ENCODE data around the gene KDM2A.

Gene KDM2A

DNA sequence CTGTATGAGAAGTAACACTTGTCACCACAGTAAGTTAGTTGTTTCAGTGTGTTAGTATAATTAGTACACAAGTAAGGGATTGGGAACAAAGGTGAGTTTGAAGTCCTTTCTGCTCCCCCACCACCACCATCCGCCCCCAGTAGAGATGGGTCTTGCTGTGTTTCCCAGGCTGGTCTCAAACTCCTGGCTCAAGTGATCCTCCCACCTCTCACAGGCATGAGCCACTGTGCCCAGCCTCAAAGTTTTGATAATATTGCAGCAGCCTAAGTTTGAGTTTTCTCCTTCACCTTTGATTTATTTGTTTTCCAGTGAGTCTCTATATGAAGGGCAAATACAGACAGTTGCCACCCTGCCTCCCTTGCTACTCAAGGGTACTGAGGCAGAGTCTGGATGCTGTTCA lies 123.5 kb downstream of the KDM2A start:
- peak overlapping the region; percentile 96 for H3K9ac ChIP-seq (ENCODE audit: low read depth, low read length, poor library complexity, severe bottlenecking)

GRCh38 chr11:67243051-67243450 lies 124.0 kb downstream of the KDM2A start:
- Histone ChIP-seq H3K27me3 (ENCODE audit: insufficient read depth, low read length, poor library complexity, severe bottlenecking) (no peaks in the 10 kb centered on the region), H4K20me1 (ENCODE audit: insufficient read depth, low read length, poor library complexity, severe bottlenecking) (peaks cover 60% of the 10 kb centered on the region), H3K9me2 (replicated peaks; ENCODE audit: low read depth, low read length) (no peaks in the 10 kb centered on the region), H3K79me2 (ENCODE audit: insufficient read depth, low read length) (peaks cover 77% of the 10 kb centered on the region), H3K9ac (ENCODE audit: low read depth, low read length, poor library complexity, severe bottlenecking) (peak overlapping the region; percentile 96), H3K4me2 (ENCODE audit: low read depth, low read length, poor library complexity, severe bottlenecking) (peak overlapping the region; percentile 92), H2AFZ (ENCODE audit: low read length) (no peak overlapping the region), H3K4me1 (ENCODE audit: insufficient read depth, low read length, poor library complexity, severe bottlenecking) (peaks cover 45% of the 10 kb centered on the region), H3K9me3 (ENCODE audit: insufficient read depth, low read depth, low read length) (no peaks in the 10 kb centered on the region), H3K4me3 (ENCODE audit: low read length, poor library complexity, severe bottlenecking) (peak overlapping the region; percentile 91), H3K36me3 (ENCODE audit: insufficient read depth, low read length) (peaks cover 50% of the 10 kb centered on the region), H3F3A (ENCODE audit: low read depth) (no peaks in the 10 kb centered on the region)
- TF ChIP-seq EZH2phosphoT487 (IDR thresholded peaks at IDR 0.05; ENCODE audit: borderline replicate concordance): no peak
- TF ChIP-seq CTCF (conservative IDR thresholded peaks at IDR 0.05; ENCODE audit: low read length): no peak

More for the DNA sequence above, 123.5 kb downstream of the KDM2A start:
- Histone ChIP-seq H3K4me3 (ENCODE audit: low read length, poor library complexity, severe bottlenecking) (peak overlapping the region; percentile 91), H3K79me2 (ENCODE audit: insufficient read depth, low read length) (peaks cover 72% of the 10 kb centered on the region), H3K4me1 (ENCODE audit: insufficient read depth, low read length, poor library complexity, severe bottlenecking) (peaks cover 45% of the 10 kb centered on the region), H3F3A (ENCODE audit: low read depth) (no peaks in the 10 kb centered on the region), H4K20me1 (ENCODE audit: insufficient read depth, low read length, poor library complexity, severe bottlenecking) (peaks cover 55% of the 10 kb centered on the region), H3K4me2 (ENCODE audit: low read depth, low read length, poor library complexity, severe bottlenecking) (peak overlapping the region; percentile 92), H3K9me3 (ENCODE audit: insufficient read depth, low read depth, low read length) (no peaks in the 10 kb centered on the region), H3K9me2 (replicated peaks; ENCODE audit: low read depth, low read length) (no peaks in the 10 kb centered on the region), H2AFZ (ENCODE audit: low read length) (no peak overlapping the region), H3K36me3 (ENCODE audit: insufficient read depth, low read length) (peaks cover 45% of the 10 kb centered on the region), H3K27me3 (ENCODE audit: insufficient read depth, low read length, poor library complexity, severe bottlenecking) (no peaks in the 10 kb centered on the region)
- TF ChIP-seq CTCF (conservative IDR thresholded peaks at IDR 0.05; ENCODE audit: low read length) (no peak), EZH2phosphoT487 (IDR thresholded peaks at IDR 0.05; ENCODE audit: borderline replicate concordance) (no peak)

- Histone ChIP-seq H3K27me3 (ENCODE audit: insufficient read depth, low read length, poor library complexity, severe bottlenecking) (no peaks in the 10 kb centered on the region), H3K4me3 (ENCODE audit: low read length, poor library complexity, severe bottlenecking) (no peak overlapping the region), H3K36me3 (ENCODE audit: insufficient read depth, low read length) (peaks cover 70% of the 10 kb centered on the region), H3K4me2 (ENCODE audit: low read depth, low read length, poor library complexity, severe bottlenecking) (no peak overlapping the region), H3K9me2 (replicated peaks; ENCODE audit: low read depth, low read length) (no peaks in the 10 kb centered on the region), H2AFZ (ENCODE audit: low read length) (no peak overlapping the region), H3K79me2 (ENCODE audit: insufficient read depth, low read length) (peaks cover 83% of the 10 kb centered on the region), H4K20me1 (ENCODE audit: insufficient read depth, low read length, poor library complexity, severe bottlenecking) (peaks cover 58% of the 10 kb centered on the region), H3F3A (ENCODE audit: low read depth) (no peaks in the 10 kb centered on the region), H3K9ac (ENCODE audit: low read depth, low read length, poor library complexity, severe bottlenecking) (no peak overlapping the region), H3K9me3 (ENCODE audit: insufficient read depth, low read depth, low read length) (no peaks in the 10 kb centered on the region), H3K4me1 (ENCODE audit: insufficient read depth, low read length, poor library complexity, severe bottlenecking) (peaks cover 35% of the 10 kb centered on the region)
- TF ChIP-seq EZH2phosphoT487 (IDR thresholded peaks at IDR 0.05; ENCODE audit: borderline replicate concordance) (no peak), CTCF (conservative IDR thresholded peaks at IDR 0.05; ENCODE audit: low read length) (no peak)
These were observed 126.0 kb downstream of the KDM2A start for GRCh38 chr11:67245046-67245445.
